Thyroid gland (tissue), 4 donors: ENCODE measurements around the gene SCAMP1.

Experiments used
- CTCF ChIP-seq, 6 experiments: fragments of 200-600 bp in 3 of 6; fragments of 450-650 bp in 3 of 6; sonication (generic) in 3 of 6; IDR thresholded peaks; one replicate each; pipeline ENCODE4 v1.5.1; 2016 to 2019; ENCODE audit warnings: antibody characterized with exemption in 6 of 6, mild to moderate bottlenecking in 2 of 6, inconsistent platforms in 1 of 6, moderate library complexity in 1 of 6
- POLR2A ChIP-seq, 2 donors: fragments of 450-650 bp; IDR thresholded peaks; one replicate each; pipeline ENCODE4 v1.6.1; 2017; ENCODE audit warnings: antibody characterized with exemption in 2 of 2, mild to moderate bottlenecking in 2 of 2, moderate library complexity in 1 of 2

GRCh38 chr5:78345485-78345884, 14.9 kb upstream of the SCAMP1 start:
- TF ChIP-seq CTCF (IDR thresholded peaks at IDR 0.05), result no peak
- no peak for TF ChIP-seq POLR2A (IDR thresholded peaks at IDR 0.05)
